K562 (cell line): ENCODE data around the gene HS6ST1. TPM values are rescaled to one million over a fixed set of nuclear protein-coding genes. Genes with fewer than 3 reads are reported as not detected.

ENCODE experiments used
- ATAC-seq: fragments of 200-7000 bp; cut with Tn5 transposase; 3 replicates; pipeline ENCODE4 v1.9.1; 2020; ENCODE audit warnings: moderate library complexity
- BruUV-seq: library from RNA; stranded (reverse); fragments of 400-500 nt; replicated peaks from 2 replicates; lab custom pipeline; 2021; lab: Mats Ljungman, UMichigan
- CTCF ChIA-PET: fragments of 300-600 bp; formaldehyde crosslinking; extraction: SDS; loops from one replicate; lab custom pipeline; 2021; ENCODE audit warnings: low intra/inter-chr PET ratio; lab: Yijun Ruan, JAX
- POLR2A ChIA-PET: fragments of 300-600, 350-650 bp; sonication (Branson Sonifier 250); formaldehyde crosslinking; extraction: SDS; loops from one replicate; lab custom pipeline; 2021; ENCODE audit warnings: antibody characterized with exemption, inconsistent platforms; lab: Yijun Ruan, JAX
- DNase-seq, 4 experiments: peaks; one replicate each; pipeline versions ENCODE4 v3.0.0 to v3.0.0-alpha.2; 2011 to 2018; ENCODE audit warnings: low spot score in 3 of 4, mixed read lengths in 3 of 4; ENCODE audit errors: extremely low read depth in 1 of 4
- FAIRE-seq: peaks from 2 replicates; lab custom pipeline; 2011; peaks lifted over from hg19 to GRCh38; lab: Jason Lieb, UNC
- H2AFZ ChIP-seq: 2 replicates; pipeline ENCODE4 v1.6.0; 2011; ENCODE audit warnings: low read depth, low read length, control low read depth, inconsistent platforms
- H3K27ac ChIP-seq: fragments of 200-600 bp; 3 replicates; pipeline ENCODE4 v1.8.0; 2011; ENCODE audit warnings: low read depth, mild to moderate bottlenecking, control low read depth, inconsistent platforms, low read length, moderate library complexity, mixed read lengths; ENCODE audit errors: extremely low read depth
- H3K27me3 ChIP-seq, 2 experiments: fragments of 300-600 bp in 1 of 2; 2 replicates in 1 of 2; 3 replicates in 1 of 2; pipeline versions ENCODE4 v1.6.0 to v1.8.0; 2011; ENCODE audit warnings: inconsistent platforms in 2 of 2, low read length in 2 of 2, mild to moderate bottlenecking in 1 of 2, mixed read lengths in 1 of 2, moderate library complexity in 1 of 2; ENCODE audit not compliant: control insufficient read depth in 2 of 2, insufficient read depth in 2 of 2
- H3K36me3 ChIP-seq: fragments of 300-600 bp; 3 replicates; pipeline ENCODE4 v1.8.0; 2011; ENCODE audit warnings: mild to moderate bottlenecking, low read length, inconsistent platforms; ENCODE audit not compliant: control insufficient read depth, insufficient read depth
- H3K4me1 ChIP-seq, 2 experiments: fragments of 200-600 bp in 1 of 2; replicated peaks in 1 of 2; 2 replicates in 1 of 2; 3 replicates in 1 of 2; pipeline versions ENCODE4 v1.5.1 to v1.8.0; 2011; ENCODE audit warnings: inconsistent platforms in 2 of 2, low read length in 2 of 2, mild to moderate bottlenecking in 1 of 2, mixed read lengths in 1 of 2, moderate library complexity in 1 of 2; ENCODE audit not compliant: control insufficient read depth in 2 of 2, insufficient read depth in 2 of 2
- H3K4me2 ChIP-seq: 2 replicates; pipeline ENCODE4 v1.6.1; 2011; ENCODE audit warnings: low read length, control low read depth, inconsistent platforms, mixed read lengths; ENCODE audit not compliant: insufficient read depth
- H3K4me3 ChIP-seq: fragments of 200-600 bp; sonication (generic), shearing (Covaris generic); 2 replicates; pipeline ENCODE4 v1.5.1; 2016; ENCODE audit warnings: control low read depth, inconsistent platforms
- H3K79me2 ChIP-seq: fragments of 200-600 bp; 3 replicates; pipeline ENCODE4 v1.8.0; 2011; ENCODE audit warnings: low read length, inconsistent platforms; ENCODE audit not compliant: control insufficient read depth, insufficient read depth
- H3K9ac ChIP-seq, 2 experiments: 2 replicates each; pipeline versions ENCODE4 v1.6.0 to v1.6.1; 2011; ENCODE audit warnings: low read depth in 2 of 2, low read length in 2 of 2, control low read depth in 1 of 2, inconsistent platforms in 1 of 2, mild to moderate bottlenecking in 1 of 2, mixed read lengths in 1 of 2; ENCODE audit not compliant: insufficient read depth in 1 of 2
- H3K9me1 ChIP-seq: one replicate; pipeline ENCODE4 v1.6.0; 2011; ENCODE audit warnings: inconsistent platforms, mild to moderate bottlenecking, low read length, moderate library complexity; ENCODE audit not compliant: control insufficient read depth, insufficient read depth
- H3K9me3 ChIP-seq: replicated peaks from 2 replicates; pipeline ENCODE4 v1.5.1; 2011; ENCODE audit warnings: low read depth, low read length, inconsistent platforms; ENCODE audit not compliant: control insufficient read depth, insufficient read depth
- H4K20me1 ChIP-seq: replicated peaks from 2 replicates; pipeline ENCODE4 v1.6.1; 2011; ENCODE audit warnings: low read length, inconsistent platforms, mixed read lengths; ENCODE audit not compliant: control insufficient read depth, insufficient read depth
- NR4A1 ChIP-seq, 2 experiments: fragments of 250-450 bp in 1 of 2; fragments of 450-650 bp in 1 of 2; sonication (Bioruptor Pico) in 1 of 2; IDR thresholded peaks; 2 replicates each; pipeline versions ENCODE4 v1.4.0 to v1.6.1; 2016 to 2020; ENCODE audit warnings: mild to moderate bottlenecking in 2 of 2, missing compliant biosample characterization in 1 of 2, missing genetic modification characterization in 1 of 2, moderate library complexity in 1 of 2
- POLR2H ChIP-seq: IDR thresholded peaks from 2 replicates; pipeline ENCODE4 v1.6.1; 2016; ENCODE audit warnings: missing genetic modification characterization, low read depth, mild to moderate bottlenecking, control low read depth, missing compliant biosample characterization, moderate library complexity
- ZNF311 ChIP-seq: fragments of 250-450 bp; sonication (Bioruptor Pico); IDR thresholded peaks from 2 replicates; pipeline ENCODE4 v1.4.0; 2020; ENCODE audit warnings: mild to moderate bottlenecking, moderate library complexity
- ZNF431 ChIP-seq: sonication (generic); formaldehyde crosslinking; IDR thresholded peaks from 2 replicates; pipeline ENCODE4 v1.8.0; 2022; ENCODE audit warnings: mild to moderate bottlenecking, missing genetic modification reagents
- WGBS: fragments of 100-300 bp; shearing (Covaris generic); methylation state at CpG from one replicate; pipeline ENCODE4 v1.1.6; 2016; ENCODE audit warnings: low coverage, mixed read lengths; ENCODE audit not compliant: insufficient coverage; ENCODE audit errors: missing lambda C conversion rate; 5-methylcytosine and 5-hydroxymethylcytosine counted together
- in situ Hi-C: fragments of 300-500 bp; cut with MboI; formaldehyde crosslinking; loops from 4 replicates; pipeline ENCODE4 v1.15.0; 2018; ENCODE audit warnings: inconsistent platforms, mixed read lengths
- intact Hi-C: fragments of 100-400 bp; cut with micrococcal nuclease; formaldehyde crosslinking; loops from 2 replicates; pipeline ENCODE4 v1.14.2; 2022
- polyA plus RNA-seq, 8 experiments: library from polyadenylated mRNA; depleted of rRNA in 4 of 8; stranded (reverse) in 5 of 8; unstranded in 3 of 8; fragments of >200 nt; fragmentation: Nextera tagmentation in 2 of 8; fragmentation: Illumina TruSeq in 1 of 8; extraction: Ambion mirVana in 2 of 8; extraction: Trizol in 1 of 8; gene quantifications; 2 replicates each; pipeline versions ENCODE4 v1.2.1 to v1.2.3, GENCODE V29; 2011 to 2014; ENCODE audit warnings: inconsistent platforms in 1 of 8, missing spikeins in 1 of 8
- total RNA-seq, 7 experiments: library from RNA; depleted of rRNA in 6 of 7; stranded (reverse); fragments of >200 nt in 6 of 7; fragmentation: Illumina TruSeq in 2 of 7; extraction: Trizol in 2 of 7; gene quantifications; 2 replicates each; pipeline versions ENCODE4 v1.2.1 to v1.2.3, GENCODE V29; 2011 to 2021; ENCODE audit warnings: low replicate concordance in 1 of 7

The HS6ST1 gene
- total and polyA plus RNA-seq, 9 of the 15 experiments (the other 6 are each of a cell fraction or from before 2014, with no cell fraction given), result 0.06 to 7.4 (median 3.8) TPM

- Histone ChIP-seq H3K27me3 (no peaks in the 10 kb centered on the region), H3K27ac (no peak overlapping the region), H4K20me1 (no peaks in the 10 kb centered on the region; the same call in 1 of the 2 replicates), H3K36me3 (no peaks in the 10 kb centered on the region), H3K79me2 (no peaks in the 10 kb centered on the region), H3K9me3 (no peaks in the 10 kb centered on the region), H3K4me2 (no peak overlapping the region), H3K9me1 (no peaks in the 10 kb centered on the region), H2AFZ (no peak overlapping the region), H3K4me3 (no peak overlapping the region), H3K4me1 (peaks cover 0 to 22% of the 10 kb centered on the region in 2 experiments; a peak in 2 of 5 replicates), H3K9ac (no peak overlapping the region; a peak in 1 of 4 replicates)
- CTCF ChIA-PET, result no interaction called here
- POLR2A ChIA-PET, result no interaction called here
- in situ Hi-C loops (no loop called here), intact Hi-C loops (no loop called here)
- 62% methylated on average over 21 of the region's 23 CpGs for WGBS
- FAIRE-seq, result no peak
- ATAC-seq, result no peak
- TF ChIP-seq ZNF431 (no peak), POLR2H (tag) (no peak), NR4A1 (CRISPR knock-in tag; IDR thresholded peaks at IDR 0.05) (no peak), NR4A1 (tag; IDR thresholded peaks at IDR 0.05) (no peak), ZNF311 (CRISPR knock-in tag) (no peak)
- no peak for DNase-seq
- BruUV-seq, result no TSS peak
Measured at GRCh38 chr2:128287780-128288735, 30.6 kb downstream of the HS6ST1 start.
